Loucy (cell line): ENCODE data around the gene MYL3.

Experiments
- H2AFZ ChIP-seq: fragments of 200-600 bp; sonication (generic); 2 replicates; pipeline ENCODE4 v1.6.0; 2016; ENCODE audit warnings: antibody characterized with exemption, mild to moderate bottlenecking, low read length, moderate library complexity
- H3F3A ChIP-seq: fragments of 200-600 bp; 2 replicates; pipeline ENCODE4 v1.6.0; 2016; ENCODE audit warnings: antibody characterized with exemption, low read depth, mild to moderate bottlenecking
- H3K27me3 ChIP-seq: fragments of 200-600 bp; sonication (generic); 2 replicates; pipeline ENCODE4 v1.6.1; 2014; ENCODE audit warnings: low read length, mild to moderate bottlenecking; ENCODE audit not compliant: insufficient read depth, poor library complexity, severe bottlenecking
- H3K36me3 ChIP-seq: fragments of 200-600 bp; sonication (generic); 2 replicates; pipeline ENCODE4 v1.6.1; 2016; ENCODE audit warnings: low read length; ENCODE audit not compliant: insufficient read depth
- H3K4me1 ChIP-seq: fragments of 200-600 bp; sonication (generic); 2 replicates; pipeline ENCODE4 v1.5.1; 2014; ENCODE audit warnings: low read length, mild to moderate bottlenecking; ENCODE audit not compliant: insufficient read depth, poor library complexity, severe bottlenecking
- H3K4me2 ChIP-seq: fragments of 200-600 bp; sonication (generic); 2 replicates; pipeline ENCODE4 v1.6.0; 2014; ENCODE audit warnings: antibody characterized with exemption, low read length, low read depth, mild to moderate bottlenecking; ENCODE audit not compliant: poor library complexity, severe bottlenecking
- H3K4me3 ChIP-seq: fragments of 200-600 bp; sonication (generic); 2 replicates; pipeline ENCODE4 v1.5.1; 2014; ENCODE audit warnings: low read length, mild to moderate bottlenecking, mixed read lengths; ENCODE audit not compliant: poor library complexity, severe bottlenecking
- H3K79me2 ChIP-seq: fragments of 200-600 bp; sonication (generic); 2 replicates; pipeline ENCODE4 v1.6.1; 2014; ENCODE audit warnings: low read length; ENCODE audit not compliant: insufficient read depth
- H3K9ac ChIP-seq: fragments of 200-600 bp; sonication (generic); 2 replicates; pipeline ENCODE4 v1.6.0; 2014; ENCODE audit warnings: mild to moderate bottlenecking, low read depth, low read length, moderate library complexity; ENCODE audit not compliant: poor library complexity, severe bottlenecking
- H3K9me2 ChIP-seq: fragments of 200-600 bp; sonication (generic); replicated peaks from 2 replicates; pipeline ENCODE4 v1.6.1; 2016; ENCODE audit warnings: low read depth, low read length, mixed read lengths
- H3K9me3 ChIP-seq: fragments of 200-600 bp; sonication (generic); 2 replicates; pipeline ENCODE4 v1.6.1; 2014; ENCODE audit warnings: mild to moderate bottlenecking, antibody characterized with exemption, low read length, low read depth; ENCODE audit not compliant: insufficient read depth
- H4K20me1 ChIP-seq: fragments of 200-600 bp; sonication (generic); 2 replicates; pipeline ENCODE4 v1.6.0; 2014; ENCODE audit warnings: antibody characterized with exemption, low read length, mild to moderate bottlenecking; ENCODE audit not compliant: insufficient read depth, poor library complexity, severe bottlenecking
- CTCF ChIP-seq: fragments of 200-600 bp; sonication (generic); conservative IDR thresholded peaks from 2 replicates; pipeline ENCODE4 v1.5.1; 2014; ENCODE audit warnings: mild to moderate bottlenecking, antibody characterized with exemption, low read length
- EZH2phosphoT487 ChIP-seq: fragments of 200-600 bp; IDR thresholded peaks from 2 replicates; pipeline ENCODE4 v1.6.1; 2018; ENCODE audit warnings: antibody characterized with exemption, mild to moderate bottlenecking, moderate library complexity, borderline replicate concordance

Gene MYL3

GRCh38 chr3:46885612-46886011 is 22.4 kb upstream of the MYL3 start:
- no peaks in the 10 kb centered on the region for H3K27me3 ChIP-seq
- no peaks in the 10 kb centered on the region for H3K9me2 ChIP-seq
- H2AFZ ChIP-seq, result no peak overlapping the region
- H3K9ac ChIP-seq, result no peak overlapping the region
- H3K4me1 ChIP-seq, result peaks cover 4% of the 10 kb centered on the region
- H3K36me3 ChIP-seq, result no peaks in the 10 kb centered on the region
- H3K79me2 ChIP-seq, result no peaks in the 10 kb centered on the region
- no peak overlapping the region for H3K4me3 ChIP-seq
- no peak overlapping the region for H3K4me2 ChIP-seq
- no peaks in the 10 kb centered on the region for H3F3A ChIP-seq
- TF ChIP-seq CTCF (no peak), EZH2phosphoT487 (no peak)
- H4K20me1 ChIP-seq, result no peaks in the 10 kb centered on the region
- no peaks in the 10 kb centered on the region for H3K9me3 ChIP-seq

DNA sequence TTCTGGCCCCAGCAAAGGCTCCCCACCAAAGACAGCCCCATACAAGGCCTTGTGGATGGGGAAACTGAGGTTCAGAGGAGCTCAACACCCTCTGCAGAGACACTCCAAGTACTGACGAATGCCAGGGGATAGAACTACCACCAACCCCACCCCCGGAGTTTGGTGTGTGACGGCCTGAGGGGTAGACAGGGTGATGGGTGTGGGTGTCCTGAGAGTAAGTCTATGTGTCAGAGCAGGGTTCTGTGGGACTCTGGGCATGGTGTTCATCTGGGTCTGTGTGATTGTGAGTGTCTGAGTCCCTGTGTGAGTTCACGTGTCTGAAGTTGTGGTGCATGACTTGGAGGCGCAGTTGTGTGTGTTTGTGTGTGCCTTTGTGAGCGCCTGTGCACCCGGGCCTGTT is 21.7 kb upstream of the MYL3 start:
- Histone ChIP-seq H3K9ac (no peak overlapping the region), H3F3A (no peaks in the 10 kb centered on the region), H2AFZ (no peak overlapping the region), H4K20me1 (no peaks in the 10 kb centered on the region), H3K4me3 (no peak overlapping the region), H3K4me1 (peaks cover under 1% of the 10 kb centered on the region), H3K4me2 (no peak overlapping the region), H3K9me3 (no peaks in the 10 kb centered on the region), H3K9me2 (no peaks in the 10 kb centered on the region), H3K27me3 (no peaks in the 10 kb centered on the region), H3K79me2 (no peaks in the 10 kb centered on the region), H3K36me3 (no peaks in the 10 kb centered on the region)
- TF ChIP-seq CTCF (no peak), EZH2phosphoT487 (no peak)

DNA sequence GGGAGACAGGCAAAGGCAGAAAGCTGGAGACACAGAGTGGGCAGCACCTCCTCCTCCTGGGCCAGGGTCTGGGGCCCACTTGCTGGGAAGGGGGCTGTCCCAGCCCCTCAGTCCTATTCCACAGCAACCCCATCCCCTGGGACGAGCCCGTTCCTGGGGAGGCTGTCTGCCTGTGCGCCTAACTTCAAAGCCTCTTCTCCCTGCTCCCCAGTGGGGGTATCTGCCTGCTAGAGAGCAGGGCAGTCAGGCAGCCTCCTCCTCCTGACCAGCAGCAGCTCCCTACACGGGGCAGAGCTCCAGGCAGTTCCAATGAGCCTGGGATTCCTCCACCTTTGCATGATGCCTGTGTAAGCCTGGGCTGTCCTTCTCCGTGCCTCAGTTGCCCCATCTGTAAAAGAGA is 21.2 kb upstream of the MYL3 start:
- H4K20me1 ChIP-seq, result no peaks in the 10 kb centered on the region
- no peak overlapping the region for H2AFZ ChIP-seq
- H3K36me3 ChIP-seq, result no peaks in the 10 kb centered on the region
- H3F3A ChIP-seq, result no peaks in the 10 kb centered on the region
- no peak for TF ChIP-seq EZH2phosphoT487
- TF ChIP-seq CTCF, result no peak
- no peak overlapping the region for H3K9ac ChIP-seq
- H3K4me3 ChIP-seq, result no peak overlapping the region
- no peaks in the 10 kb centered on the region for H3K27me3 ChIP-seq
- no peaks in the 10 kb centered on the region for H3K9me3 ChIP-seq
- no peaks in the 10 kb centered on the region for H3K4me1 ChIP-seq
- no peaks in the 10 kb centered on the region for H3K9me2 ChIP-seq
- no peak overlapping the region for H3K4me2 ChIP-seq
- H3K79me2 ChIP-seq, result no peaks in the 10 kb centered on the region
